Stimulated activated CD4-positive, alpha-beta T cell treated with anti-CD3 and anti-CD28 coated beads, Interleukin-1b, Interleukin-23, amount 100 ng/mL, for 24 hours (primary cell): Measurements from ENCODE around the gene CCDC87.
"Not testable (repeated sequence)": the region's sequence is repeated elsewhere in the genome, so short reads cannot be mapped to it uniquely, and the experiment has no call there.

Experiments used
- DNase-seq, 4 experiments: peaks; one replicate each; pipeline ENCODE4 v3.0.0-alpha.2; 2020; ENCODE audit warnings: low read depth in 4 of 4, low spot score in 1 of 4

Gene CCDC87

GRCh38 chr11:66592457-66593302 lies at the start of gene CCDC87, which contains the start of gene CCS:
Gene CCDC87 (minus strand): TSS chr11:66593063. CDS start chr11:66593015, 48 bp downstream.
Gene CCS (plus strand): TSS chr11:66593185. CDS start chr11:66593262, 77 bp downstream.
- DNase-seq = peak; percentile 94 to 98 (median 98)

GRCh38 chr11:66641834-66642233 lies 49.0 kb upstream of the CCDC87 start:
- no peak for DNase-seq

- not testable (repeated sequence) for DNase-seq
Measured at GRCh38 chr11:66639814-66640340, 47.0 kb upstream of the CCDC87 start.

GRCh38 chr11:66639066-66639813 lies 46.4 kb upstream of the CCDC87 start:
- peak in 1 of 4 experiments; percentile 16 for DNase-seq

GRCh38 chr11:66638177-66639065 lies 45.6 kb upstream of the CCDC87 start, which contains the start of gene RBM4:
Gene RBM4 (plus strand): TSS chr11:66638703. CDS start chr11:66639712, 1,009 bp downstream.
- DNase-seq = peak; percentile 78 to 92 (median 91)

GRCh38 chr11:66637557-66638176 lies 44.8 kb upstream of the CCDC87 start:
- no peak for DNase-seq

- DNase-seq = no peak
Measured at GRCh38 chr11:66636411-66636810, 43.5 kb upstream of the CCDC87 start.

GRCh38 chr11:66632952-66633351 lies 40.1 kb upstream of the CCDC87 start:
- no peak for DNase-seq

GRCh38 chr11:66631883-66632282 lies 39.0 kb upstream of the CCDC87 start:
- no peak for DNase-seq

- DNase-seq = no peak
Measured at GRCh38 chr11:66629356-66629755, 36.5 kb upstream of the CCDC87 start.

GRCh38 chr11:66628061-66628603 lies 35.3 kb upstream of the CCDC87 start:
- no peak for DNase-seq

GRCh38 chr11:66626926-66627325 lies 34.1 kb upstream of the CCDC87 start:
- DNase-seq = no peak

- no peak for DNase-seq
Measured at GRCh38 chr11:66626382-66626781, 33.5 kb upstream of the CCDC87 start.

GRCh38 chr11:66625752-66626149 lies 32.9 kb upstream of the CCDC87 start:
- no peak for DNase-seq

- DNase-seq = no peak
Measured at GRCh38 chr11:66625041-66625751, 32.3 kb upstream of the CCDC87 start.

- no peak for DNase-seq
Measured at GRCh38 chr11:66624450-66624849, 31.6 kb upstream of the CCDC87 start.

- no peak for DNase-seq
Measured at GRCh38 chr11:66619080-66619554, 26.3 kb upstream of the CCDC87 start.

GRCh38 chr11:66617155-66617834 lies 24.4 kb upstream of the CCDC87 start:
- DNase-seq = no peak
